ENCODE results near the gene MACROD1. TPM values are rescaled to one million over a fixed set of nuclear protein-coding genes. Genes with fewer than 3 reads are reported as not detected.

The MACROD1 gene
- total RNA-seq, 1 donor from 2014 or later: 61.4 TPM

DNA sequence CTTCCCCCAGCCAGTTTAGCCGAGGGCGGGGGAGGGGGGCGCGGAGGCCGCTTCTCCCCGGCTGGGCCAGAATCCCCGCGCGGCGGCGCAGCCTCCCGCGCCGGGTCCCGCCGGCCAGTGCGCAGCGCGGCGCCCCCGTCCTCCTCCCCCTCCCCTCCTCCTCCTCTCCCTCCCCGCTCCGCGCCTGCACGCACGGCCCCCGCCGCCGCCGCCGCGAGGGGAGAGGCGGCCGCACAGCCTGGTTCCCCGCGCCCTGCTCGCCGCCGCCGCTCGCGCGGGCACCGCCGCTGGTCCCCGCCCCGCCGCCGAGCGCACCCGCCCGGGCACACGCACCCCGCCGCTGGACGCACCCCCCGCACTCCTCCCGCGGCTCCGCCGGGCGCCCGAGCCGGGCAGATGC is 130.3 kb downstream of the MACROD1 start, which contains the start of gene FLRT1:
TSS of gene FLRT1 (plus strand) at position 356 of the 400 bp plus-strand sequence. CDS start 80,337 bp downstream, outside the sequence.
- Histone ChIP-seq H3K27me3 (no peaks in the 10 kb centered on the region), H3K36me3 (no peaks in the 10 kb centered on the region), H3K4me3 (peak within 1 kb of the TSS; percentile 53 to 54), H3K9me3 (no peaks in the 10 kb centered on the region), H3K4me1 (peaks cover 19% of the 10 kb centered on the region), H3K27ac (peak within 1 kb of the TSS; percentile 46)
- DNase-seq (ENCODE audit: extremely low spot score in 2 of 2): no peak
- intact Hi-C loops (cut with DNase I): no loop called here
- TF ChIP-seq POLR2AphosphoS5 (IDR thresholded peaks at IDR 0.05; ENCODE audit: insufficient read depth in 1 of 2, low read depth in 1 of 2) (no peak), POLR2A (IDR thresholded peaks at IDR 0.05) (no peak)

DNA sequence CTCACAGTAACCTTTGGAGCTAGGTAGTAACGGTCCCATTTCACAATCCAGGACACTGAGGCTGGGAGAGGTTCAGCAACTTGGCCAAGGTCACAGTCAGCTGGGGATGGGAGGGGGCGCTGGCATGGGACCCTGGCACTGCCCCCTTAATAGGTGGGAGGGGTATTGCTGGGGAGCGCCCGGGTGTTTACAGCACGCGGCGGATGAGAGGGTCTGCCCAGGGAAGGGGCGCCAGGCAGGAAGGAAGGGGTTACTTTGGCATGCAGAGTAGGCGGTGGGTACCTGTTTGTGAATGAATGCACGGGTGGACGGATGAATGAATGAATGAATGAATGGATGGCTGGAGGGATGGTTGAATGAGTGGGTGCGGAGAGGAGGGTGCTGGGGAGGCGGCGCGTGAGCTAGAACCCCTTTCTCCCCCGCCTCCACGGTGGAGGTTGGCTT is 130.8 kb downstream of the MACROD1 start:
- H3K4me3 ChIP-seq: peak overlapping the region; percentile 21 to 53
- no peaks in the 10 kb centered on the region for H3K36me3 ChIP-seq
- TF ChIP-seq POLR2AphosphoS5 (IDR thresholded peaks at IDR 0.05; ENCODE audit: insufficient read depth in 1 of 2, low read depth in 1 of 2) (no peak), POLR2A (IDR thresholded peaks at IDR 0.05) (no peak)
- TF ChIP-seq, protein P1, sequence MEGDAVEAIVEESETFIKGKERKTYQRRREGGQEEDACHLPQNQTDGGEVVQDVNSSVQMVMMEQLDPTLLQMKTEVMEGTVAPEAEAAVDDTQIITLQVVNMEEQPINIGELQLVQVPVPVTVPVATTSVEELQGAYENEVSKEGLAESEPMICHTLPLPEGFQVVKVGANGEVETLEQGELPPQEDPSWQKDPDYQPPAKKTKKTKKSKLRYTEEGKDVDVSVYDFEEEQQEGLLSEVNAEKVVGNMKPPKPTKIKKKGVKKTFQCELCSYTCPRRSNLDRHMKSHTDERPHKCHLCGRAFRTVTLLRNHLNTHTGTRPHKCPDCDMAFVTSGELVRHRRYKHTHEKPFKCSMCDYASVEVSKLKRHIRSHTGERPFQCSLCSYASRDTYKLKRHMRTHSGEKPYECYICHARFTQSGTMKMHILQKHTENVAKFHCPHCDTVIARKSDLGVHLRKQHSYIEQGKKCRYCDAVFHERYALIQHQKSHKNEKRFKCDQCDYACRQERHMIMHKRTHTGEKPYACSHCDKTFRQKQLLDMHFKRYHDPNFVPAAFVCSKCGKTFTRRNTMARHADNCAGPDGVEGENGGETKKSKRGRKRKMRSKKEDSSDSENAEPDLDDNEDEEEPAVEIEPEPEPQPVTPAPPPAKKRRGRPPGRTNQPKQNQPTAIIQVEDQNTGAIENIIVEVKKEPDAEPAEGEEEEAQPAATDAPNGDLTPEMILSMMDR (IDR thresholded peaks at IDR 0.05): no peak
- no peaks in the 10 kb centered on the region for H3K27me3 ChIP-seq
- no peak for DNase-seq (ENCODE audit: extremely low spot score in 2 of 2)
- H3K4me1 ChIP-seq: peaks cover 19% of the 10 kb centered on the region
- H3K27ac ChIP-seq: no peak overlapping the region
- H3K9me3 ChIP-seq: no peaks in the 10 kb centered on the region
- intact Hi-C loops (cut with DNase I): no loop called here

DNA sequence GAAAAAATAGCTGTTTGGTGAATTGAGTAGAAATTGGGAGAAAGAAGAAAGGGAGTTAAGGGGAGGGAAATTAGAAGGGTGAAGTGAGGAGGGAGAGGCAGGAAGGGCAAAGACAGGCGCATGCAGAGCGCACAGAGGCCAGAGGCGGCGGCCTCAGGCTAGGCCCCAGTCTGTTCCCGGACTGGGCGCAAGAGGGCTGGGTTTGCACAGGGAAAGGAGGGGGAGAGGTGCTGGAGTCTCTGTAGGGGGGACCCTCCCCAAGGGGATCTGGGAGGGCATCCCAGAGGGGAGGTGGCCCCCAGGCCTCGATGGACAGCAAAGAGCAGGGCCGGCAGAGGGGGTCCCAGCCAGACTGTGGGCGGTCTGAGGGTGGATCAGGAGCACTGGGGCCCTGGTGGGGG is 131.5 kb downstream of the MACROD1 start:
- intact Hi-C loops (cut with DNase I): no loop called here
- Histone ChIP-seq H3K4me1 (peaks cover 19% of the 10 kb centered on the region), H3K27me3 (no peaks in the 10 kb centered on the region), H3K4me3 (no peak overlapping the region), H3K27ac (no peak overlapping the region), H3K9me3 (no peaks in the 10 kb centered on the region), H3K36me3 (no peaks in the 10 kb centered on the region)
- DNase-seq (ENCODE audit: extremely low spot score in 2 of 2): no peak
- TF ChIP-seq POLR2AphosphoS5 (IDR thresholded peaks at IDR 0.05; ENCODE audit: insufficient read depth in 1 of 2, low read depth in 1 of 2): no peak

DNA sequence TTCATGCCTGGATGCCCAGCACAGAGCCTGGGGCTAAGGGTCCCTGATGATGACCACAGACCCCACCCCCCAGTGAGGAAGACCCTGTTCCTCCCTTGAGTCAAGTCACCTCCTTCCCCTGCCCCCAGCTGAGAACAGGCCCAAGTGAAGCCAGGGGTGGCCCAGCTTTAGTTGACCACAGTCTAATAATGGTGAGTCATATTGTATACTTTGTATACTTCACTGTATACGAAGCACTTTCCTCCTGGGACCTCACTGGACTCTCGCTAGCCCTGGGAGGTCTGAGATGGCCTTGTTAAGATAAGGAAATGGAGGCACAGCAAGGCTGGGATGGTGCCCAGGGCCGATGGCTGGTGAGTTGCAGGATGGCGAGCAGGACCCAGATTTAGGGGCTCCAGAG is 133.9 kb downstream of the MACROD1 start:
- Histone ChIP-seq H3K27me3 (no peaks in the 10 kb centered on the region), H3K4me1 (peaks cover 30% of the 10 kb centered on the region), H3K9me3 (no peaks in the 10 kb centered on the region), H3K4me3 (no peak overlapping the region), H3K36me3 (no peaks in the 10 kb centered on the region), H3K27ac (no peak overlapping the region)
- DNase-seq (ENCODE audit: extremely low spot score in 2 of 2): no peak
- intact Hi-C loops (cut with DNase I): no loop called here
- TF ChIP-seq POLR2AphosphoS5 (IDR thresholded peaks at IDR 0.05; ENCODE audit: insufficient read depth in 1 of 2, low read depth in 1 of 2) (no peak), POLR2A (IDR thresholded peaks at IDR 0.05) (no peak)
- TF ChIP-seq, protein P1 (IDR thresholded peaks at IDR 0.05): no peak

DNA sequence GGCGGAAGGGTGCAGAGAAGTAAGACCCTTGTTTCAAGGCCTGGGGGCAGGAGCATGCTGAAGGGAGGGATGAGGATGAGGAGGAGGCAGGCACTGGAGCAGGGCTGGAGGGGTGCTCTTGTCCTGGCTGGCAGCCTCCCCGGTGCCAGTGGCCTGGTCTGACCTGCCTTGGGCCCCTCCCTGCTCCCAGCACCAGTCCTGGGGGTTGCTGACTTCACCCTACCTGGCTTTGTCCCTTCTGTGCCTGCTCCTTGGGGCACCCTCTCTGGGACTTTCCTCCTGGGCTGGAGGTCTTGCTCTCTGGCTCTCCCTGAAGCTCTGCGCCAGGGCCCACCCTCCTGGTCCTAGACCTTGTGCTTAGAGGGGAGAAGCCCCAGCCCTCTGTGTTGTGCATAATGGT is 134.9 kb downstream of the MACROD1 start:
- Histone ChIP-seq H3K9me3 (no peaks in the 10 kb centered on the region), H3K36me3 (no peaks in the 10 kb centered on the region), H3K27me3 (no peaks in the 10 kb centered on the region), H3K27ac (no peak overlapping the region), H3K4me3 (no peak overlapping the region), H3K4me1 (peaks cover 19% of the 10 kb centered on the region)
- intact Hi-C loops (cut with DNase I): no loop called here
- TF ChIP-seq POLR2AphosphoS5 (IDR thresholded peaks at IDR 0.05; ENCODE audit: insufficient read depth in 1 of 2, low read depth in 1 of 2) (no peak), POLR2A (IDR thresholded peaks at IDR 0.05) (no peak)
- TF ChIP-seq, protein P1 (IDR thresholded peaks at IDR 0.05): no peak
- DNase-seq (ENCODE audit: extremely low spot score in 2 of 2): no peak

DNA sequence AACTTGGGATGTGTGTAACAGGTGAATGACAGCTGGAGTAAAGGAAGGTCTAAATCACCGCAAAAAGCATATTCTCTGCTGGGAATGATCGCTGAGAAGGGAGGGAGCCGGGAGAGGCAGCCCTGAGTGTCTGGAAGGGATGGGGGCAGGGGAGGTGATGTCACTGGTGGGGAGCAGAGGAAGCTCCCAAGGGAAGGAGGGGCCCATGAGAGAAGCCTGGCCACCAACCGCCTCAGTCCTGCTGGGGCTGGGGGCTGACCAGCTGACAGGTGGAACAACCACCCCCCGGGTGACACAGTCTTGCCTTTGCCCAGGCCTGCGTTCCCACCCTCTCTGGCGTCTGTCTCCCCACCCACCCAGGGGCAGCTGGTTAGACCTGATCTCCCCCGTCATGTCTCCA is 136.1 kb downstream of the MACROD1 start:
- peaks cover 12% of the 10 kb centered on the region for H3K4me1 ChIP-seq
- TF ChIP-seq POLR2AphosphoS5 (IDR thresholded peaks at IDR 0.05; ENCODE audit: insufficient read depth in 1 of 2, low read depth in 1 of 2) (no peak), POLR2A (IDR thresholded peaks at IDR 0.05) (no peak)
- TF ChIP-seq, protein P1 (IDR thresholded peaks at IDR 0.05): no peak
- DNase-seq (ENCODE audit: extremely low spot score in 2 of 2): no peak
- H3K27ac ChIP-seq: no peak overlapping the region
- no peaks in the 10 kb centered on the region for H3K9me3 ChIP-seq
- H3K36me3 ChIP-seq: no peaks in the 10 kb centered on the region
- intact Hi-C loops (cut with DNase I): no loop called here
- no peaks in the 10 kb centered on the region for H3K27me3 ChIP-seq
- no peak overlapping the region for H3K4me3 ChIP-seq
